GM19240 (cell line): Measurements from ENCODE around the gene ARHGEF26.
A peak's percentile ranks its signal among the peaks of the same experiment; 100 is the strongest.

ENCODE experiments used
- DNase-seq: peaks from one replicate; pipeline ENCODE4 v3.0.0; 2011; ENCODE audit warnings: low spot score; ENCODE audit not compliant: insufficient read length

The ARHGEF26 gene

DNA sequence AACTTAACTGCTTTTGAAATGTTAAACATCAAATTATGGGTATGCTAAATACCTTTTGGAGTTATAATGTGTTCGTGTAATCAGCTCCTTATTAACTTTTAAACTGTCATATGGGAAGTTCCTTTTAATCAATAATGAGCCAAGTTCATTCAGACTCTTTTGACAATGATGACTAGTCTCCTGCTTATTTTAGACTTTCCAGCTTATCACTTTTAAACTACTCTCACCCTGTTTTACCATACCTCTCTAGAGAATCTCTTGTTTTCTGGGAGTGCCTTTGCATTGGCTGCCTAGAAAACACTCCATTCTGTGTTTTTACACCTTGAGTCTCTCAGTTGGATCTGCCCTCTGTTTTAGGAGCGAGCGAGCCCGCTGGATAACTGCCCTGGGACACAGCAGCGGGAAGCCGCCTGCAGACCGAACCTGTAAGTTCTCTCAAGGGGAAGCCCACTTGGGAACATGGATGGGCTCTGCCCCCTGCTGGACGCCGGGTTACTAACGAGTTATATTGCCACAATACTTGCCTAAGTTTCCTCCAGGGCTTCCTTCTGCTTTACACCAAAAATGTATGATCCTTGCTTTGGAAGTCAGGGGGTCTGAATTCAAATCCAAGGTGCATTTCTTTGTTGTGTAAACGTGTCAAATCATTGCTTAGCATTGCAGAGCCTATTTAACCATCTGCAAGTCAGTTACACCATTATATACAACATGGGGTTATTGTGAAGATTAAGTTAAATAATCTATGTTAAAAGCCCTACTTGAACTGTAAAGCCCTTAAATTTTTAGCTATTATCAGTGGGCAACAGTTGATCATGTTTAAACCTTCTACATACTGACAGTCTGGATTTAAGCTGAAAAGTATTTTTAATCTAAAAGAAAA lies 131.8 kb downstream of the ARHGEF26 start:
- DNase-seq: peak; percentile 23

DNA sequence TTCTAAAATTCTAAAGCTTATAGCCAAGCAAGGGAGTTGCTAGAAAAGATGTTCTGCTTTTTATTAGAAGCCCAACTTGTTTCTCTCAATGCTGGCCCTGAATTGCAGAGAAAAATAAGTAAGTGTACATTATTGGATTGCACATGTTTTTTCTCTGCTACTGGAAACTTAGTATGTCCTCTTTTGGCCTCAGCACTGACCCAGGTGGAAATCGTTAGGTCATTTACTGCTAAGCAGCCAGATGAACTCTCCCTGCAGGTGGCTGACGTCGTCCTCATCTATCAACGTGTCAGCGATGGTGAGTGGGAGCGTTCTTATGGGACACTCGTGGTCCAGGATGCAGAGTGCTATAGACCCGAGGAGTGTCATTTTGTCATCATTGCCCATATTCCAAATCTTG lies 133.3 kb downstream of the ARHGEF26 start:
- no peak for DNase-seq

DNA sequence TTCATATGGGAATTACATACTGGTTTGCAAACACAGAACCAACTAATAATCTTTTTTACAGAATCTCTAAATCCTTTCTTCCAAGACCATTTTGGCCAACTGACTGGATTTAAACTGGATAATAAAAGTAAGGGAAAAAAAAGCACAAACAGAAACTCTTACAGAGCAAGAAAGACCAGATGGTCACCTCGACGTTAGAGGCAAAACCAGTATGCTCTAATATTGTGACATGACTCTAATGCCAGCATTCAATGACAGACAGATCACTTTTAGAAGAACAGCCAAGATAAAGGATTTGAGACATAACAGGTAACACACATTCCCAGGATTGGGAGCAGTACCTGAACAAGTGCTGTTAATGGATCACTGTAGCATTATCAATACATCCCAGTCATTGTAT lies 152.2 kb downstream of the ARHGEF26 start:
- DNase-seq: no peak

DNA sequence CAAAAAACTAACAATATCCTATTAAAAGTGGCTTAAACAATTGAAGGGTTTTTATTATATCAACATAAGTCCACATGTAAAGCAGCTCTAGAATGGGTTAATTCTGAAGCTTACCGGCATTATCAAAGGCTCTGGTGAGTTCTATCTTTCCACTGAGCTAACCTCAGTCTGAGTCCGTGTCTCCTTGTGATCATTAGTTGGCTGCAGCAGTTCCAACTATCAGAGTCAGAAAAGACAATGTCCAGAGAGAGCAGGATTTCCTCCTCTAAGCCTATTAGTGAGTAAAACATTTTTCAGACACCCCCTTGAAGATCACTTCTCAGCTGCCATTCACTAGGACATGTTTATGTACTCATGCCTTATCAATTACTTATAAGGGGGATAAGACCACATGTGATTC lies 153.2 kb downstream of the ARHGEF26 start:
- DNase-seq: no peak

DNA sequence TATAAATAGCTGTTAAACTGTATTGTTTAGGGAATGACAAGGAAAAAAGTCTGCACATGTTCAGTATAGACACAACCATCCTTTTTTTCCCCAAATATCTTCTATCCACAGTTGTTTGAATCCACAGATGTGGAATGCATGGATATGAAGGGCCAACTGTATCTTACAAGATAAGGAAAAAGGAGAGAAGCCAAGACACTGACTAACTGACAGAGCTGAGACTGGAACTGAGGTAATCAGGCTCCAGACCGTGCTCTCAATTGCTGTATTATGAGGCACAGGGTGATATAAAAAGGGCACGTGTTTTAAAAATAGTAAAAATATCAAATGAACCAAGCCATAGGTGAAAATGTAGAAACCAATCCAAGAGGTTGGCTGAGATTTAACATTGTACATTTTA lies 154.1 kb downstream of the ARHGEF26 start:
- DNase-seq: no peak

DNA sequence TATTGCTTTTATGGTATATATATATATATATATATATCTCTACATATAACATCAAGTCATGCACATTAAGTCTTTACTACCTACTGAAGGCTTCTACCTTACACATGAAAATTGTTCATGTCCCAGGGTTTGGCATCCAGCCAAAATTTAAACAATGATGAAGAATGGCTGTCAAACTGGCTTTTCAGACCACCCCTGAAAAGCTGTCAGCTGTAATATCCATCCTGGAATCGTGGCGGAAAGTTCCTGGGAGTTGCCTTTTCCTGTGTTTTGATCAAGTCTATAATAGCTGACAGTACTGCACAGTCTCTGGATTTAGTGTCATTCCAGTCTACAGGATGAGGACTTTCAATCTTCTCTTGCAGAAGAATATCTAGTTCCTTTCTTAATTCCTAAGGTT lies 154.8 kb downstream of the ARHGEF26 start:
- DNase-seq: no peak

DNA sequence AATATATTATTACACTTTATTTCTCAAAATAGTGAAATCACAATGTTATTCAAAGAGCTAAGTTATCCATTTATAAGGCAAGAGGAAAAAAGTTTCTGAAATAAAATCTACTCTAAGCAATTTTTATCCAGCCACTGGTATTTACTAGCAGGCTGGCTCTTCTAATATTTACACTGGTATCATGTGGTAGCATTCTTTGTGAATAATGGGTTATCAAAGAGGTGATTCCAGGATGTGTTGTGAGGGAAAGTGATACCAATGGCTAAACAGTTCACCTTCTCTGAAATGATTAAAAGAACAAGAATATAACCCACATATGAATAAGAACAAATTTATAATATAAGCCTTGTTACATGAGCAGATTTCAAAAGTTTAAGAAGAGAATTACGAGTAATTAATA lies 159.0 kb downstream of the ARHGEF26 start:
- DNase-seq: no peak

DNA sequence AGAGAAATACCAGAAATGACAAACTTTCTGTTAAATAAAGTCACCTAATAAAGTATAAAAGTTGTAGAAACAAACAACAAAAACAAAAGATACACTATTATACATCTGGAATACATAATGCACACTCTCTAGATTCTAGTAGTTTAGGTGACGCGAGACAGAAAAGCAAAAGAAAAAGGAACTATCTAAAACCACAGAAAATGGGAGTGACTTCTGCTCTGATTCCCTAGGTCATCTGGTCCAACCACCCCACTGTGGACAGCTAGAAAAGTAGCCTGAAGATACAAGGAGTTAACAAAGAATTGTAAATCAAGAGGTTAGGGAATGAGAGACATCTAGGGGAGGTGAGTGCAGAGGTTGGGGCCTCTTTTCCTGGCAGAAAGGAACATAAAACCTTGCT lies 164.0 kb downstream of the ARHGEF26 start:
- DNase-seq: no peak

DNA sequence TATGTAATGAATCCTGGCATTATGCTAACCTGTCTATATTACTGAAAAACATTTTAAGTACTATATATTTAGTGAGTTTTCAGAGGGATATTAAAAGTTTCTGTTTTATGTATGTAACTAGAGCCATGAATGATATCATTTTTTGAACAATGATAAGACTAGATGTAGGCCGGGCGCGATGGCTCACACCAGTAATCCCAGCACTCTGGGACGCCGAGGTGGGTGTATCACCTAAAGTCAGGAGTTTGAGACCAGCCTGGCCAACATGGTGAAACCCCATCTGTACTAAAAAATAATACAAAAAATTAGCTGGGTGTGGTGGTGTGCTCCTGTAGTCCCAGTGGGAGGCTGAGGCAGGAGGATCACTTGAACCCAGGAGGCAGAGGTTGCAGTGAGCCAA lies 169.0 kb downstream of the ARHGEF26 start:
- no peak for DNase-seq

DNA sequence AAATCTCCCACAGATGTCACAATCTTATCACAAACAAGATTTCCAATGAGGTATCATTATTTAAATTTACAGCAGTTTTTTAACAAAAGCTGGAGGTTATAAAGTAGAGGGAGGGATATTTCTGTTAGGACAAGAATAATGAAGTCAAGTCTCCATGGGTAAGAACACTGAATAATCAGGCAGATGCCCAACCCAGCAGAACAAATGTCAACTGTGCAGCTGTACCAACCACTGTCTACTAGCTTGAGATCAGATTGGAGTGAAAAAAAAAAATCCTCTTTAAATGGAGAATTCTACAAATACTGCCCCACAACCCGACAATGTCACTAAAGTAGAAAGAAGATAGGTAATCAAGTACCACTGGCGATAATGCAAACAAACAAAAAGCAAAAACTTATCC lies 172.8 kb downstream of the ARHGEF26 start:
- no peak for DNase-seq

DNA sequence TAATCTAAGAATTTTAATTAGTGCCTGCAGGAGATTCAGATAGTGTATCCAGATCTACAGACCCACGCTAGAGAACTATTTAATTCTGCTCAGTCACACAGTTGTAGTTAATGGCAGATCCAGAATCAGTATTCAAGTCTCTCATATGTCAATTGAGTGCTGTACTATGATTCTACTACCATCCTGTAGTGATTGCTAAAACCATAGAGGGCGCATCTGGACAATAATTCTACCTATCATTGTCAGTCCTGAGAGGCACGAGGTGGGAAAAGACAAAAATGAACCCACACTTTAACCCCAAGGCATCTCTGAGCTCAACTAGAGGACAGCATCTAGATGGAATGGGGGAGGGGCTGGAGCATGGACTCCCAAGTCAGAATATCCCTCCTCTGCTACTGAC lies 180.4 kb downstream of the ARHGEF26 start:
- DNase-seq: no peak

DNA sequence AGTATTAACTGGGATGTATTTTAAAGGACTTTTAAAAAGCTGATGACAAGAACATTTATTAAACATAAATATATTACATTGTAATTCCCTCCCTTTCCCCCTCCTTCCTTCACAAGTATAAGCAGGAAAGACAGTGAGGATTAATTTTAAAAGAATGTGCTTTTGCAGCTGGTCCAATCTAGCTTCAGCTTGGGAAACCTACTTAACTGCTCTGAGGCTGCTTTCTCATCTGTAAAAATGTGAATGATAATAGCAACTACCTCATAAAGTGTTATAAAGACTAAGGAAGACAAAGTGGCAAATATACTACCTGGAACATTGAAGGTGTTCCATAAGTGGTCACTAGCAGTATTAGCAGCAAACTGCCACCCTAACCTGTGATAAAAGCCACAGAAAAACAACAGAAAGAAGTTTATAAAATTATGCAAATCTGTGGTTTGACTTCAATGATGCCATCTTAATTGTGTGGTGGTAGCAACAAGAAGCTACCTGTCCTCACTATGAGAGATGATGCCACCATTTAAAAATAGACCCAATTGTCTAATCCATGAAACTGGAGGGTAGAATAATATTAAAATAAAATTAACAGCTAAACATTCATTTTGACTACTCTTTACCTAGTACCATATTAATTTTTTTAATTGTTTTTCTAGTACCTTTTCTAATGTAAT lies 183.1 kb downstream of the ARHGEF26 start:
- DNase-seq: no peak

DNA sequence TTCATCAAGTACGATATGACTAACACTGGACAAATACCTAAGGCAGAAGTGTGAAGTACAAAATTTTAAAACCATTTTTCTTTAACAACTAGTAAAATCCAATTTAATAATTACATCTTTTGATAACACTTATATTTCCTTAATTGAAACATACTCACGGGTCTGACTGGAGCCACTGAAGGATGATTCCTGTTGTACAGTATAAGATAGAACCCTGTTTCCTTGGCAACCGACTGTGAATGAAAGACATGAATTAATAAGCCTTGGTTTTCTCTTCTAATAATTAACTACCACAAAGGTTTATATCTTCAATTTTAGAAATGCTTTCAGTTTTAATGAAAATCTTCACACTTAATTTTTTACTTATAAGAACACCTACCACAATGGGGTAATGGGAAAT lies 183.7 kb downstream of the ARHGEF26 start:
- DNase-seq: no peak

DNA sequence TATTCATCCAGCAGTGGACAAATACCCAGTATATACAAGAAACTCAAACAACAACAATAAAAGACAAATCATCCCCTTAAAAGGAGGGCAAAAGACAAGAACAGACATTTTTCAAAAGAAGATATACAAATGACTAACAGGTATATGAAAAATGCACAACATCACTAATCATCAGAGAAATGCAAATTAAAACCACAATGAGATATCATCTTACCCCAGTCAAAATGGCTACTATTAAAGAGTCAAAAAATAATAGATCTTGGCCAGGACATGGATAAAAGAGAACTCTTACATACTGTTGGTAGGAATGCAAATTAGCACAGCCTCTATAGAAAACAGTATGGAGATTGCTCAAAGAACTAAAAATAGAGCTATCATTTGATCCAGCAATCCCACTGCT lies 186.2 kb downstream of the ARHGEF26 start:
- DNase-seq: no peak
